GM13976 (cell line): Measurements from ENCODE around the gene NSUN6.

ENCODE experiments used
- DNase-seq: peaks from one replicate; pipeline ENCODE4 v3.0.0; 2012; ENCODE audit warnings: low spot score
- in situ Hi-C: fragments of 300-500 bp; cut with MboI; formaldehyde crosslinking; loops from one replicate; pipeline ENCODE4 v1.12.0; 2022; ENCODE audit warnings: low sequenced_read_pairs, mixed read lengths, inconsistent platforms; ENCODE audit not compliant: unreplicated experiment
- TF ChIP-seq, protein P1 (sequence below): IDR thresholded peaks from 2 replicates; pipeline ENCODE4 v1.5.1; 2012; ENCODE audit warnings: borderline replicate concordance, mild to moderate bottlenecking; ENCODE audit not compliant: insufficient read depth; ENCODE audit errors: extremely low read depth, missing control alignments, control extremely low read depth

The NSUN6 gene

DNA sequence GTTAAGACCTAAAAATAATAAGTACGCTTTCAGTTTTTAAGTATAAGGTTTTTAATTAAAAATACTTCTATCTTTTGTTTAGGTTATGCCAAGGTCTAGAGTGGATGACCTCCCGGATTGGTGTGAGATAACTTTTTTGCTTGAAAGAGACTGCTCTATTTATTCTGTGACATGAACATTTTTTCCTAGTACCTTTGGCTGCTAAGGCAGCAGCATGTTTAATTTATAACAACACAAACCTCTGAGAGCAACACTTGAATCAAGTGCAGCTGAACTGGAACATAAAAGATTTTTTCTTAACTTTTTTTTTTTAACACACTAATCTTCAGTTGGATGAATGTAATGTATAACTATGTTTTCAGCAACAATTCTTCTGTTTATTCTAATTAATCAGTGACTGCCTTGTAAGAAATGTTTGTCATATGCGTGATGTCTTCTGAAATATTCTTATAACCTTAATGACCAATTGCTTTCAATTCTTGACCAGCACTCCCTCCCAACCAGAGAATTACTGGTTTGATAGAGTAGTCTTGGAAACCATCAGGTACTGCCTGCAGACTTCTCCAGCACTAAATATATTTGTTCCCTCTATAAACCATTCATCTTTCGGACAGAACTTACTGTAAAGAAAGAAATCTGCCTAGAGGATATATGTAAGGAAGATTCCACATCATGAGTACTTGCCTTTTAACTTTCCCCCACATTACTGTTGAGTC, 23.9 kb upstream of the NSUN6 start:
- TF ChIP-seq, protein P1, sequence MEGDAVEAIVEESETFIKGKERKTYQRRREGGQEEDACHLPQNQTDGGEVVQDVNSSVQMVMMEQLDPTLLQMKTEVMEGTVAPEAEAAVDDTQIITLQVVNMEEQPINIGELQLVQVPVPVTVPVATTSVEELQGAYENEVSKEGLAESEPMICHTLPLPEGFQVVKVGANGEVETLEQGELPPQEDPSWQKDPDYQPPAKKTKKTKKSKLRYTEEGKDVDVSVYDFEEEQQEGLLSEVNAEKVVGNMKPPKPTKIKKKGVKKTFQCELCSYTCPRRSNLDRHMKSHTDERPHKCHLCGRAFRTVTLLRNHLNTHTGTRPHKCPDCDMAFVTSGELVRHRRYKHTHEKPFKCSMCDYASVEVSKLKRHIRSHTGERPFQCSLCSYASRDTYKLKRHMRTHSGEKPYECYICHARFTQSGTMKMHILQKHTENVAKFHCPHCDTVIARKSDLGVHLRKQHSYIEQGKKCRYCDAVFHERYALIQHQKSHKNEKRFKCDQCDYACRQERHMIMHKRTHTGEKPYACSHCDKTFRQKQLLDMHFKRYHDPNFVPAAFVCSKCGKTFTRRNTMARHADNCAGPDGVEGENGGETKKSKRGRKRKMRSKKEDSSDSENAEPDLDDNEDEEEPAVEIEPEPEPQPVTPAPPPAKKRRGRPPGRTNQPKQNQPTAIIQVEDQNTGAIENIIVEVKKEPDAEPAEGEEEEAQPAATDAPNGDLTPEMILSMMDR: no peak
- in situ Hi-C loops: no loop called here

DNA sequence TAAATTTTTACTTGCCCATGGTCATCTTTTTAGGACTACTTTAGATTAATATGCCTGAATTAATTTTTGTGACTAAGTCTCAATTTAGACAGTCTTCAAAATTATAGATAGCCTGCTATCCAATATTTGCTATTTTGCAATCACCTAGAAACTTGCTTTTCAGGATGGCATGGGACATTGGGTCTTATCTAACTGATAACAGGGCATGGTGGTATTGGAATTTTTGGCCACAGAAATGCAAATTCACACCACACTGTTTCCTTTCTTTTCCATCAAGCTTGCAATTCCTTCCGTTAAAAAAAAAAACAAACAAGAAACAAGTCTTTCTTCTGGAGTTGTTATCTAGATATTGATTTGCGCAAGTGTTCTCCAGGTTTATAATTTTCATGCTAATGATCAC, 16.6 kb upstream of the NSUN6 start:
- DNase-seq: no peak
- in situ Hi-C loops: no loop called here

More for the DNA sequence above, 23.9 kb upstream of the NSUN6 start:
- DNase-seq: no peak

DNA sequence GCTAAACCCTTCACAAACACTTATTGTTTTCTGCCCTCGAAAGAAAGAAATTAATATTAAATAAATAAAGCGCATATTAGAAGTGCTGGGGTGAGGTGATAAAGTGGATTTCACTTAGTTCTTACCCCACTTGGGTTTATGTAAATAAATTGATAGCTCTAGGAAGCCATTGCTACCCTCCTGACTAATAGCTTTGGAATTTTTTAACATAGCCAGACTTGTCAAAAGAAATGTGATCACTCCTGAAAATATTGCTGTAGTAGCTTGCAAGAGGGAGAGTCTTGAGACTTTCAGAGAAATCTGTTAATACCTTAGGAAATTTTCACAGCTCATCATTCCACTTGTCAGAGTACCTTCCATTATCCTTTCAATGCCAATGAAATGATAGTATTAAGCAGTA, 15.4 kb upstream of the NSUN6 start:
- TF ChIP-seq, protein P1: no peak
- in situ Hi-C loops: no loop called here
- DNase-seq: no peak

More for the DNA sequence above, 16.6 kb upstream of the NSUN6 start:
- TF ChIP-seq, protein P1: no peak

DNA sequence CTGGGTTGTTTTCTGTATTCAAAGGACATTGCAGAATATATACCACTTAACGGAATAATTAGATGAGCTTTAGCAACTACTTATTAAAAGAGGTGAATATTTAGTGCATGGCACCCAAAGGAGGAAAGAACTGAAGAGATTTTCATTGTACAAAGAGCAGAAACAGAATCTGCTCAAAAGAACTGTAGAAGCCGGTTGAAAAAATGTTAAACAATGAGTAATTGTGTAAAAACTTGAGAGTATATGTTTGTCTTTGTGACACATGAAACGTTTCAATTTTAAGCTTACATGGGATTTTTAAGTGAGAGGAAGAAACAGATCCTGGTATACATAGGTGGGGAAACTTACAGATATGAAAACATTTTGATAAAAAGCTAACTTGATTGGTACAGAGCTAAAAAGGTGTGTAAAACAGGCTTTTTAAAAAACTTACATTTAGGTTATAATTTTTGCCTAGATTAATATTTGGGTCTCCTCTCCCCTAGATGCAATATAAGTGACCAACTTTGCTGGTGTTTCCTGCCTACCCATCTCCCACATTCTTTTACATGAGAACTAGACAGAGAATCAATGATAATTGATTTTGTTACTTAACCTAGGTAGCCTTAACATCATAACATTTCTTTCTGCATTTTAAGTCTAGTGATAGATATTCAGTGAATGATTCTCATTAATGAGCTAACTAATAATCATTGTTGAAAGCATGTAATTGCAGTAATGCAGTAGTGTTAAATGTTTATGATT, 14.6 kb upstream of the NSUN6 start:
- TF ChIP-seq, protein P1: no peak
- no peak for DNase-seq
- in situ Hi-C loops: no loop called here

DNA sequence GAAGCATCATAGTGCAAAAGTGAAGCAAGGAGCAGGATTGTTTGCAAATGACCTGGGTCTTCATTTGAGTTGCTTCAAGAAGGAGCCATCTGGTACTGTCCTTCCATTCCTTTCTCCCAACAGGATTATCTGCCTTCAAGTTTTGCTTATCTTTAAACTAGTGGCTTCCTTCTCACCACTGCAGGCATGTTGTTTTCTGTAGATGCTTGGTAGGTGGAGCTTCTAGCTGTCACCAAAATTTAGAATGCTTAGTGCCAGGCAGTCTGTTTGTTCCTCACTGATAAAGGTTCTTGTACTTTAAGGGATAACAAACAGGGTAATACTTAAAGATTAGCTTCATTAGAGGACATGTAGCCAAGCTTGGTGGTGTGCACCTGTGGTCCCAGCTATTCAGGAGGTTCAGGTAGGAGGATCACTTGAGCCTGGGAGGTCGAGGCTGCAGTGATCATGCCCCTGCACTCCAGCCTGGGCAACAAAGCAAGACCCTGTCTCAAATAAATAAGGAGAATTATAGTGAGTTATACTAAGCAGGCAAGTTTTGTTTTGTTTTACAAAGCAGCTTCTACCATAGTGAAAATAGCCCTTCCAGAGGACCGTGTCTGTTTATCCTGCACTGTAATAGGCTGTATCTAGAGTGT, 13.6 kb upstream of the NSUN6 start:
- in situ Hi-C loops: no loop called here
- TF ChIP-seq, protein P1: no peak
- DNase-seq: no peak

DNA sequence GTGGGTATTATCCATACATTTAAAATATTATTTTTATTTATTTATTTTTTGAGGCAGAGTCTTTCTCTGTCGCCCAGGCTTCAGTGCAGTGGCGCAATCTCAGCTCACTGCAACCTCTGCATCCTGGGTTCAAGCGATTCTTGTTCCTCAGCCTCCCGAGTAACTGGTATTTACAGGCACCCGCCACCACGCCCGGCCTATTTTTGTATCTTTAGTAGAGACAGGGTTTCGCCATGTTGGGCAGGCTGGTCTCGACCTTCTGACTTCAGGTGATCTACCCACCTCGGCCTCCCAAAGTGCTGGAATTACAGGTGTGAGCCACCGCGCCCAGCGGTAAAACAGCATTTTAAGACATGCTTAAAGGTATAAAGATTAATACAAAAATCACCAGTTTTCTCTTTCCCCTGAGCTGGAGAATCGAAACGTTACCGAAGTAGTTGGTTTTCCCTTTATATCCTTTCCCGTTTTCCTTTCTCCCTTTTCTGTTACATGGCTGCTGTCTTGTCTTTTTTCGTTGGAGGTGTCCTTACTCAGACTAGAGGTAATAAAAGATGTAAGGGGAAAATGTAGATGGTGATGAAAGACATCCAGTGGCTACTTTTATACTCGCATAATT, 9.5 kb upstream of the NSUN6 start:
- DNase-seq: no peak
- in situ Hi-C loops: no loop called here
- TF ChIP-seq, protein P1: no peak
